ENCODE results near the gene OR7A5.
"Not testable (repeated sequence)": the region's sequence is repeated elsewhere in the genome, so short reads cannot be mapped to it uniquely, and the experiment has no call there.

Gene OR7A5

GRCh38 chr19:14835011-14835410 lies at the start of gene OR7A5, which contains the start of gene OR7C1:
Gene OR7A5 (minus strand): TSS chr19:14835185. CDS start chr19:14828241, 6,944 bp downstream.
Gene OR7C1 (minus strand): TSS chr19:14835185. CDS start chr19:14800136, 35,049 bp downstream.
- DNase-seq = no peak

GRCh38 chr19:14871619-14872230 lies 36.7 kb upstream of the OR7A5 start:
- DNase-seq = no peak

DNA sequence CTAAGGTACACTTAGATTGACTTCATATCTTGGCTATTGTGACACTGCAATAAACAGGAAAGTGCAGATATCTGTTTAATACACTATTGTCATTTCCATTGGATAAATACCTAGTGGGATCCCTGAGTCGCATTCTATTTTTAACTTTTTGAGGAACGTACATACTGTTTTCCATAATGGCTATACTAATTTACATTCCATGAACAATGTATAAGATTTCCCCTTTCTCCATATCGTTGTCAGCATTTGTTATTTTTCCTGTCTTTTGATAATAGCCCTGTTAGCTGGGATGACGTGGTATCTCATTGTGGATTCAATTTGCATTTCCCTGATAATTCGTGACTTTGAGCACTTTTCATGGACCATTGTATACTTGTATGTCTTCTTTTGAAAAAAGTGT lies 33.5 kb upstream of the OR7A5 start:
- DNase-seq = no peak

DNA sequence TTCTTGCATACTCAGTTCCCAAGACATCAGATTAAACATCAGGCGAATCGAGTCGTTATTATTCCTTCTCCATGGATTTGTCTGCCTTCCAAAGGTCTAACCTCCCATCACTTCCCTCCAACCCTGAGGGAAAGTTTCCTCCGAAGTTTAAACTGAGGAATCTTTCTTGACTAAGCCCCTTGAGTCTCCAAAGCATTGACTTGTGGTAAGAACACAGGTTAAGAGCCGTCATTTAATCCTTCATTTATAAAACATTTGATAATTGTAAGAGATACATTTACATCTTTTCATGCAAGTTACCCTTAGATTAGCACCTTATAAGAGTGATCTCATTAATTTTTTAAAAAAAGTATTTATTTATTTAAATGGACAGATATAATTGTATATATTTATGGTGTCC lies 13.8 kb upstream of the OR7A5 start, which contains the start of gene OR7A10:
Gene OR7A10 (minus strand): TSS at position 101 of the 400 bp plus-strand sequence. CDS start 7,045 bp downstream, outside the sequence.
- no peak for DNase-seq

- DNase-seq = no peak
These were observed 8.6 kb upstream of the OR7A5 start for GRCh38 chr19:14843578-14843977.

- no peak for DNase-seq
These were observed 8.2 kb upstream of the OR7A5 start for GRCh38 chr19:14843169-14843568.

DNA sequence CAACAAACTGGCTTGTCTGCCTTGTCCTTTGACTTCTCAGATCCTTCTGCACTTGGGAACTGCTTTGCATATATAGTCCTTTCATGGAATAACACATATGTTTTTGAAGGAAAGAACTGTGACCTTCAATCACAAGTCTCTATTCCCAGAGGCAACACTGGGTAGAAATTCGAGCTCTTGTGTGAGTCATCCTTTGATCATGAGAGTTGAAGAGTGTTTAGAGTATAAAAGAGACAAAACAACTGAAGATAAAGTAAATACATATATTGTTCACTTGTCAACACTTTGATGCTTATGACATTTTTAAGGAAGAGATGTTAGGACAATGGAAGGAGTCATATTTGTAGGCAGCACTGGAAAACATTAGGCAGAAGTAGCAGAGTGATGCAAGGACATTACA lies 5.2 kb upstream of the OR7A5 start:
- DNase-seq = no peak

DNA sequence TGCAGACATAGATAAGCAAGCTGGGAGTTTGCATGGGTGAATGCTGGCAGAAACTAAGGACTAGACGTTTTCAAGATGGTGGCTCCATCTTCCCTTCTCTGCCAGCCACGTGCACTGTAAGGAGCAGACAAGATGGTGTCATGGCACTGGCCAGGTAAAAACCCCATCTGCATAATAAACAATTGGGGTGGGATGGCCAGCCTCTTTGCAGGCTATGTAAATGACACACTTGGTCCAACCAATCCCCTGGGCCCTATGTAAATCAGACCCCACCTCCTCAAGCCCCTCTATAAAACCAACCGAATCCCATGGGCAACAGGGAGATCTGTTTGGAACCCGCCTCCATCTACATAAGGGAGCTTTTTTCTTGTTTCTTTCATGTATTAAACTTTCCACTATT lies 2.4 kb upstream of the OR7A5 start:
- DNase-seq = no peak

DNA sequence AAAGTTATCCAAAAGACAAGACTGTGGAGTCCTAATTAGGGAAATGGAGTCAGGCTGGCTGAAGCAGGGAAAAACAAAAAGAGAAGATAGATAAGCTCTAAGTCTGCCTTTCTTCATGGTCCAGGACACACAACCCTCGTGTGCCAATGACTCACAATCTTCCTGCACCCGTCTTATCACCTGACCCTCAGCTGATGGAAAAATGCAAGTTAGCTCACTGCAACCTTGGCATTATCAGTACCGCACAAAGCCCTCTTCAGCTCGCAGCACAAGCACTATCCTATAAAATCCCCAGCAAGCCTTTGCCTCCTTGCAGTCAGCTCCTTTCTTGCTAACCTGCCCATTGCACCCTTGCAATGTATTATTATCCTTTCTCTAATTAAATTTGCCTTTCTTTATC lies 4.3 kb downstream of the OR7A5 start:
- DNase-seq = no peak

DNA sequence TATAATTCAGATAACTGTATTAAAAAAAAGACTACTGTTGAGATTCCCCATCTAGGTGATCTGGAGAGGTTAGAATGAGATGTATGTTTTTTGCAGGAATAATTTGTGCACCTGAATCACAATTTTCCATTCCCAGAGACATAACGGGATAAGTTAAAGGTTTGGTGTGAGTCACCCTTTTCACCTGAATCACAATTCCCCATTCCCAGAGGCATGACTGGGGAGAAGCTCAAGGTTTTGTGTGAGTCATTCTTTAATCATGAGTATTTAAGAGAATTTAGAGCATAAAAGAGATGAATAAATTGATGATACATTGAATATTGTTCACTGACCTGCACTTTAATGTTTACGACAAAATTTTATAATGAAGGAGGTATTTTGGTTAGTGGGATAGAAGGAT lies 9.0 kb downstream of the OR7A5 start:
- DNase-seq = no peak

DNA sequence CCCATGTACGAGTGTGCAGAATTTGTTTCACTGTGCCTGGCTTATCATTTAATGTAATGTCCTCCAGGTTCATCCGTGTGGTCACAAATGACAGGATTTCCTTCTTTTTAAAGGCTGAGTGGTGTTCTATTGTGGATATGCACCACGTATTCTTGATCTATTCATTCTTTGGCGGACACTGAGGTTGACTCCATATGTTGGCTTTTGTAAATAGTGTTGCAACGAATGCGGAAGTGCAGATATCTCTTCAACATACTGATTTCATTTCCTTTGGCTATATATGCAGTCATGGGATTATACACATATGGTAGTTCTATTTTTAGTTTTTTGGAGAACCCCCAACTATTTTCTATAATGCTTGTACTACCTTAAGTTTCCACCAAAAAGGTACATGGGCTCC lies 13.0 kb downstream of the OR7A5 start:
- DNase-seq = no peak

GRCh38 chr19:14818588-14818987 lies 16.4 kb downstream of the OR7A5 start:
- no peak for DNase-seq

- DNase-seq = no peak
These were observed 17.9 kb downstream of the OR7A5 start for GRCh38 chr19:14817052-14817451.

- DNase-seq = no peak
These were observed 19.9 kb downstream of the OR7A5 start for GRCh38 chr19:14814982-14815652.

DNA sequence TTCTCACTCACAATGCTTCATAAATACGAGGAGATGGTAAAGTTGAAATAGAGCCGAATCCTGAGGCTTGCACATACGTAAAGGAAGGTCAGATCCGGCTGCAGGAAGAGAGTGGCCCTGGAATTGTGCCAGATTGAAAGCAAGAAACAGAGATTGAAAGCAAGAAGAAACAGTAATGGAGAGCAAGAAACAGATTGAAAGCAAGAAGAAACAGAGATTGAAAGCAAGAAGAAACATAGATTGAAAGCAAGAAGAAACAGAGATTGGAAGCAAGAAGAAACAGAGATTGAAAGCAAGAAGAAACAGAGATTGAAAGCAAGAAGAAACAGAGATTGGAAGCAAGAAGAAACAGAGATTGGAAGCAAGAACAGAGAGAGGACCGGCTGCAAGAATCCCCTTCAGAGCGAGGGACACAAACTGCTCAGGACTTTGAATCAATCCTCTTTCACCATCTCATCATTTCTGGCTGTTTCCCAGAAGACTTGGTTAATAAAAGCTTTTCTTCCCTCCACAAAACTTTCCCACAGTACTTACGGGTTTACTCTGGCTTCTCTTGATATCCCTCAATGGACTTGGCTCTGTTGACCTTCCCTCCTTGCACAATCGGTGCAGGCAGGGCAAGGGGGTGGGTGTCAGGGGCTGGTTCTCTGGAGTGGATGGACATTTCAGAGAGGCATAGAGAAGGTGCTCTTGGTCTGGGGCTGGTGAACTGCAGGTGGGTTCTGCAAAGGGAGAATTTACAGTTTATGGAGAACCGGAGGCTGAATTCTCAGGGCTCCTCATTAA lies 25.5 kb downstream of the OR7A5 start:
- DNase-seq = no peak

GRCh38 chr19:14804765-14805164 lies 30.2 kb downstream of the OR7A5 start:
- no peak for DNase-seq

GRCh38 chr19:14798760-14799159 lies 36.2 kb downstream of the OR7A5 start:
- no peak for DNase-seq

- DNase-seq = no peak
These were observed 39.0 kb downstream of the OR7A5 start for GRCh38 chr19:14796021-14796420.

DNA sequence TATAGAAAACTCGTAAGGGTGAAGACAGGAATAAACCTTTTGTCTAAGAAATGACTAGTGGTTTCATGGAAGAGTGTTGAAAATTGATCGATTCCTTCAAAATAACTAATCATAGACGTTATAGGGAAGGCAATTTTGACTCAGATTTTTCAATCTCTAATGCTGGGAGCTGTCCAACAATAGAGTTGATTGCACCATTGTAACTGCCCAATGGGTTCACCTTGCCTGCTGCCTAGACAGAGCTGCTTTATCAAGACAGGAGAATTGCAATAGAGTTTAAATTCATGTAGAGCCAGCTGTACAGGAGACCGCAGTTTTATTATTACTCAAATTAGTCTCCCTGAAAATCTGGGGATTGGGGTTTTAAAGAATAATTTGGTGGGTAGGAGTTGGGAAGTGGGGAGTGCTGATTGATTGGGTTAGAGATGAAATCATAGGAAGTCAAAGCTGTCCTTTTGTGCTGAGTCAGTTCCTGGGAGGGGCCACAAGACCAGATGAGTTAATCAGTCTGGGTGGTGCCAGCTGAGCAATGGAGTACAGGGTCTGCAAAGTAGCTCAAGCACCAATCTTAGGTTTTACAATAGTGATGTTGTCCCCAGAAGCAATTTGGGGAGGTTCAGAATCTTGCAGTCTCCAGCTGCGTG lies 39.8 kb downstream of the OR7A5 start:
- DNase-seq = no peak

- DNase-seq = not testable (repeated sequence)
These were observed 42.7 kb downstream of the OR7A5 start for GRCh38 chr19:14792250-14792649.

DNA sequence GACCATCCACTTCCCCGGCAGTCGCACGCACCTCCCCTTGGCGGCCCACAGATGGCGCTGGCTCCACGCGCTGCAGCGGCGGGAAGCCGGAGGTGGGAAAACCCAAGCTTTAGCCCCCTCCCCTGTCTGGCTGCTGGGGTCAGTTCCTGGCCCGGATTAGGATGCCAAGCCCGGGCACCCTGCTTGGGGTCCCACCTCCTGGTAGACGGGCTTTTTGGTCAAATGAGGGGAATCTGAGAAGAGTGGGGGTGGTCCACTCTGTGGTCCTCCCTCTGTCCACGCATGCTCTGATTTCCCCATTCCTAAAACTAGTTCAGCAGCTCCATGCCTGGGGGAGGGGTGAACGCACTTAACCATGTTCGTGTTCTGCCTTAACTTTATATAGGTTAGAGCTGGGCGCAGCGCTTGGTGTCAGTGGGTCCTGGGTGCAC lies 48.5 kb downstream of the OR7A5 start:
- DNase-seq = peak in 1 of 6 experiments; percentile 5

DNA sequence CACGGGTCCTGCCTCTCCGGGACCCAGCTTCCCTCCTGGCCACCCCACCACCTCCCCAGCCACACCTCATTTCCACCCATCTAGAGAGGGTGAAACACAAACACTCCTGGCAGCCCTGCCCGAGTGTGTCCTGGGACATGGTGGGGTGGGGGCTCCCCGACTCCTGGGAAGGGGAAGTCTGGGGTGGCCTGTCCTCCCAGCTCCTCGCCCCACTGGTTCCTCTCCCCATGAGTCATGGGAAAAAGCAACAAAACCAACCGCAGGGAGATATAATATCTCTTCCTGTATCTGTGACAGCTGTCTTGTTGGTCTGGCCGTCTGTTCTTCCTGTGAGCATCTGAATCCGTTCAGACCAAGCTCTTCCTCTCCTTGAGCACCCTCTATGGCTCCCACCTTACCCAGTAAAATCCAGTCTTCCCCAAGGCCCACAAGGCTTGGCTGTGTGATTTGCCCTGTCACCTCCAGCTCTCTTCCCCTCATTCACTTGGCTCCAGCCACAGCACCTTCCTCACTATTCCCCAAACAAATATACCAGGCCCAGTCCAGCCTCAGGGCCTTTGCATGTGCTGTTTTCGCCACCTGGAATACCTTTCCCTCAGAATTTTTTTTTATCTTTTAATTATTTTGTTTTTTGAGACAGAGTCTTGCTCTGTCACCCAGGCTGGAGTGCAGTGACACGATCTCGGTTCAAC lies 49.7 kb downstream of the OR7A5 start:
- DNase-seq = not testable (repeated sequence)

- not testable (repeated sequence) for DNase-seq
These were observed 50.3 kb downstream of the OR7A5 start for GRCh38 chr19:14784730-14785101.
